ENCODE measurements around the gene C1QTNF6. TPM values are rescaled to one million over a fixed set of nuclear protein-coding genes. Genes with fewer than 3 reads are reported as not detected.

C1QTNF6 gene
- total and polyA plus RNA-seq, 3 donors from 2014 or later, result 12.6 to 15.0 (median 14.8) TPM

DNA sequence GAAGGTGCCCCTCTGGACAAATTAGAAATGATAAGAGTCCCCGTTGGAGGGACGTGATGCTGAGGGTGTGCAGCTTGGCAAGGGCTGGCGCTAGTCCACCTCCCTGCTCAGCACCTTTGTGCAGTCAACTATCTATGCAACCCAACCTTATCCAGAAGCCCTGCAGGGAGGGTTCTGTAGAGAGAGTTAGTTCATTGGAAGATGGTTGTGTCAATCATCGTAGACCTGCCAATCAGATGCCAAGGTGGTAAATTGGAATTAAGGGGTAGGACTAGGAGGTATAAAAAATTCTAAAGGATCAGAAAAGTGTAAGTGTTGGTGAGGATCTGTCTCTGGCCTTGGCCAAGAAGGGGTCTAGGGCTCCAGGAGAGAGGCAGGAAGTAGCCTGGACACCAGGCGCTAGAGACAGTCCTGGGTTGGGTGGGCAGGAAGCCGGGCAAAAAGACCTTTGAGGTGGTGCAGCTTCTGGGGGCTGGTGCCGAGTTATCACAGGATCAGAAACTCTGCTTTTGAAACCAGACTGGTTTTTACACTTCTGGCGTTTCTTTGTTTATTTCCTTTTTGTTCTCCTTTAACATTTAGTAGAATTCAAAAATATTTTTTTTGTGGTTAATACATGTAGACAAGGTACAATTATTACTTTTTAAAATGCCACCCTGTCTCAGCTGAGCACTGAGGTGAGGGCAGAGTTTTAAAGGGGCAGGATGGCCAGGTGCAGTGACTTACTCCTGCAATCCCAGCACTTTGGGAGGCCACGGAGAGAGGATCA is 1.6 kb downstream of the C1QTNF6 start:
- H3K36me3 ChIP-seq (ENCODE audit: low read depth, missing control alignments), result no peaks in the 10 kb centered on the region
- peak overlapping the region in 1 of 2 donors; percentile 68 for H3K27ac ChIP-seq
- intact Hi-C loops (cut with DNase I; ENCODE audit: low total_unique reads), result no loop called here
- H3K27me3 ChIP-seq, result no peaks in the 10 kb centered on the region
- no peaks in the 10 kb centered on the region for H3K9me3 ChIP-seq
- TF ChIP-seq POLR2A (IDR thresholded peaks at IDR 0.05), result no peak
- TF ChIP-seq, protein P1, sequence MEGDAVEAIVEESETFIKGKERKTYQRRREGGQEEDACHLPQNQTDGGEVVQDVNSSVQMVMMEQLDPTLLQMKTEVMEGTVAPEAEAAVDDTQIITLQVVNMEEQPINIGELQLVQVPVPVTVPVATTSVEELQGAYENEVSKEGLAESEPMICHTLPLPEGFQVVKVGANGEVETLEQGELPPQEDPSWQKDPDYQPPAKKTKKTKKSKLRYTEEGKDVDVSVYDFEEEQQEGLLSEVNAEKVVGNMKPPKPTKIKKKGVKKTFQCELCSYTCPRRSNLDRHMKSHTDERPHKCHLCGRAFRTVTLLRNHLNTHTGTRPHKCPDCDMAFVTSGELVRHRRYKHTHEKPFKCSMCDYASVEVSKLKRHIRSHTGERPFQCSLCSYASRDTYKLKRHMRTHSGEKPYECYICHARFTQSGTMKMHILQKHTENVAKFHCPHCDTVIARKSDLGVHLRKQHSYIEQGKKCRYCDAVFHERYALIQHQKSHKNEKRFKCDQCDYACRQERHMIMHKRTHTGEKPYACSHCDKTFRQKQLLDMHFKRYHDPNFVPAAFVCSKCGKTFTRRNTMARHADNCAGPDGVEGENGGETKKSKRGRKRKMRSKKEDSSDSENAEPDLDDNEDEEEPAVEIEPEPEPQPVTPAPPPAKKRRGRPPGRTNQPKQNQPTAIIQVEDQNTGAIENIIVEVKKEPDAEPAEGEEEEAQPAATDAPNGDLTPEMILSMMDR (IDR thresholded peaks at IDR 0.05), result no peak
- DNase-seq, result no peak
- 64 to 79% methylated on average over 9 of the region's 9 CpGs for WGBS, 2 donors
- no peak overlapping the region for H3K4me3 ChIP-seq
- peaks cover 17% of the 10 kb centered on the region for H3K4me1 ChIP-seq

DNA sequence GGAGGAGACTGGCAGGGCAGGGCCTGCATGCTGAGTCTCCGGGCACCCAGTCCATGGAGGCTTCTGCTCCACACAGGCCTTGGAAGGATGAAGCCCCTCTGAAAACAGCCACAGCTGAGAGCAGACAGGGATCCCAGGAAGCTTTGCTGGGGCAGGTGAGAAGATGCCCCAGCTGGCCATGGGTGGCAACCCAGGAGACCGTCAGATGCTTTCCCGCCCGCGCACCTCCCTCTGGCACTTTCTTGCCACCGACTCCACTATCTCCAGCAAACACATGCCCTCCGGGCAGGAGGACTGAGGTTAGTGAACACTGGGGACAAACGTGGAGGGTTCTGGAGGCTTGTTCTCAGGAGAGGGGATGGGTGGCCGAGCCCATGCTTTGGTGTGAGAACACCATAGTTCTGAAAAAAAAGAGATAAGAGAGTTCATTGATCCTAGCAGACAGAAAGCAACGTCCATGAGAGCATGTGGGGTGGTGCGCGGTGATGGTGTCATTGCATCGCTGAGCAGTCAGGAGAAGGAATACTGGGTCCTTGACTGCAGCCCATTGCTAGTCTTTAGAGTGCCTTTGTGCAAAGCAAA is 2.3 kb downstream of the C1QTNF6 start:
- Histone ChIP-seq H3K27ac (no peak overlapping the region), H3K4me1 (peaks cover 17% of the 10 kb centered on the region), H3K9me3 (no peaks in the 10 kb centered on the region), H3K27me3 (no peaks in the 10 kb centered on the region), H3K4me3 (no peak overlapping the region), H3K36me3 (ENCODE audit: low read depth, missing control alignments) (no peaks in the 10 kb centered on the region)
- DNase-seq, result no peak
- intact Hi-C loops (cut with DNase I; ENCODE audit: low total_unique reads), result no loop called here
- TF ChIP-seq POLR2A (IDR thresholded peaks at IDR 0.05), result no peak
- TF ChIP-seq, protein P1 (IDR thresholded peaks at IDR 0.05), result no peak
- WGBS, 2 donors, result 49 to 73% methylated on average over 6 to 13 of the region's 13 CpGs

DNA sequence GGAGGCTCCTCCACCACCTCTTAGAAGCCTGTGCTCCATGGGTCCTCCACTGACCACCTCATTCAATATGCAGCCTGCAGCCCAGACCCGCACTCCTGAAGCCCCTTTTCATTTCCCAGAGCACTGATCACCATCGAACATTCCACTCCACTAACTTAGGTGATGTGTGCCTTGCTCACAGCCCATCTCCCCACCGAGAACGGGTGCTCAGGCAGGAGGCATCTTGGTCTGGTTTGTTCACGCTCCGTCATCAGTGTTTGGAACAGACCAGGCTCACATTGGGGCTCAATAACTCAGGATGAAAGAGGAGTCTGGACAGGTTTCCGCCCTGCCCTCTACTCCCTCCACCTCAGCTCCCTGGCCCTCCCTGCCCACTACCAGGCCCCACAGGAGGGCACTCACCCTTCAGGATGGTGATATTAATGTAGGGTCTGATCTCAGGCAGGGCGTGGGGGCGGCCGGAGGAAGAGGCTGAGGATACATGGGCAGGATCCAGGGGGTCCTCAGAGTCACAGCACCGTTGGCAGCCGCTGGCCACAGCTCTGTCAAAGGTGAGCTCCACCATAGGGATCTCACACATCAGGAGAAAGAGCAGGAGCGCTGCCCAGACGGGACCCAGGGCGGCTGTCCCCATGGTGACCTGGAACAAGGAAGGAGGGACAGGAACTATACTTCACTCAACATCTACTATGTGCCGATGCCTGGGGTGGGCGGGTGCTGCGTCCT is 3.1 kb downstream of the C1QTNF6 start:
- DNase-seq, result no peak
- no peaks in the 10 kb centered on the region for H3K27me3 ChIP-seq
- TF ChIP-seq POLR2A (IDR thresholded peaks at IDR 0.05), result no peak
- TF ChIP-seq, protein P1 (IDR thresholded peaks at IDR 0.05), result no peak
- intact Hi-C loops (cut with DNase I; ENCODE audit: low total_unique reads), result no loop called here
- H3K4me3 ChIP-seq, result no peak overlapping the region
- H3K36me3 ChIP-seq (ENCODE audit: low read depth, missing control alignments), result no peaks in the 10 kb centered on the region
- peaks cover 17% of the 10 kb centered on the region for H3K4me1 ChIP-seq
- H3K9me3 ChIP-seq, result no peaks in the 10 kb centered on the region
- H3K27ac ChIP-seq, result no peak overlapping the region
- WGBS, 2 donors, result 94 to 95% methylated on average over 15 to 18 of the region's 18 CpGs

DNA sequence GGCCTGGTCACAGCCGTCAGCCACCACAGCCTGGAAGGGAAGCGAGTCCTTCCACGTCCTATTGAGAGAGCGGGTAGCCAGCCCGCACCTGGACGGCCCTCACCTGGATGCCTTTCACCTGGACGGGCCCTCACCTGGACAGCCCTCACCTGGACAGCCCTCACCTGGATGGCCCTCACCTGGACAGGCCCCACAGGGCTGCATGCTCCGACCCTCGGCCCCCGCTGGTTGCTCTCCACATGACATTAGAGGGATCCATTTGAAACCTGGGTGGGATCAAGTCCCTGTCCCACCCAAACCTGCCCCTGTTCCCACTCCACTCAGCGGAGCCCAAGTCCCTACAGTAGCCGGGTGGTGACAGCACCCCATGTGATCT is 3.7 kb downstream of the C1QTNF6 start:
- Histone ChIP-seq H3K4me3 (no peak overlapping the region), H3K27me3 (no peaks in the 10 kb centered on the region), H3K4me1 (peaks cover 17% of the 10 kb centered on the region), H3K27ac (no peak overlapping the region), H3K36me3 (ENCODE audit: low read depth, missing control alignments) (no peaks in the 10 kb centered on the region), H3K9me3 (no peaks in the 10 kb centered on the region)
- intact Hi-C loops (cut with DNase I; ENCODE audit: low total_unique reads), result no loop called here
- TF ChIP-seq, protein P1 (IDR thresholded peaks at IDR 0.05), result no peak
- TF ChIP-seq POLR2A (IDR thresholded peaks at IDR 0.05), result no peak
- no peak for DNase-seq
- WGBS, 2 donors, result 89 to 92% methylated on average over 10 to 12 of the region's 12 CpGs

Data from testis (tissue), 3 donors.